Thymus (tissue), 14 donors: ENCODE results near the gene TRIM64. TPM values are rescaled to one million over a fixed set of nuclear protein-coding genes. Genes with fewer than 3 reads are reported as not detected.
"Not testable (repeated sequence)": the region's sequence is repeated elsewhere in the genome, so short reads cannot be mapped to it uniquely, and the experiment has no call there.

Source experiments
- DNase-seq, 9 donors: peaks; one replicate each; pipeline ENCODE4 v3.0.0-alpha.2; 2013; ENCODE audit warnings: low spot score in 9 of 9, low read depth in 6 of 9, missing footprints in 1 of 9
- H3K27ac ChIP-seq, 2 donors: one replicate each; pipeline ENCODE4 v1.5.1; 2013; ENCODE audit warnings: control low read depth in 1 of 2, low read depth in 1 of 2, low read length in 1 of 2, mild to moderate bottlenecking in 1 of 2, moderate library complexity in 1 of 2
- H3K27me3 ChIP-seq, 2 donors: one replicate each; pipeline ENCODE4 v1.5.1; 2013; ENCODE audit warnings: low read length in 1 of 2; ENCODE audit not compliant: control insufficient read depth in 2 of 2, insufficient read depth in 1 of 2
- H3K36me3 ChIP-seq, 2 donors: one replicate each; pipeline ENCODE4 v1.5.1; 2013; ENCODE audit warnings: low read length in 1 of 2, mild to moderate bottlenecking in 1 of 2, moderate library complexity in 1 of 2; ENCODE audit not compliant: control insufficient read depth in 2 of 2, insufficient read depth in 2 of 2
- H3K4me1 ChIP-seq, 2 donors: one replicate each; pipeline ENCODE4 v1.5.1; 2013; ENCODE audit warnings: low read length in 2 of 2; ENCODE audit not compliant: control insufficient read depth in 2 of 2, insufficient read depth in 2 of 2
- H3K4me3 ChIP-seq, 2 donors: one replicate each; pipeline ENCODE4 v1.5.1; 2013; ENCODE audit warnings: low read length in 2 of 2, control low read depth in 1 of 2, mild to moderate bottlenecking in 1 of 2
- H3K9me3 ChIP-seq, 2 donors: one replicate each; pipeline ENCODE4 v1.5.1; 2013; ENCODE audit warnings: low read length in 1 of 2, mild to moderate bottlenecking in 1 of 2; ENCODE audit not compliant: control insufficient read depth in 2 of 2, insufficient read depth in 1 of 2
- WGBS: extraction: QIAGEN DNeasy Blood & Tissue Kit; methylation state at CpG from one replicate; pipeline ENCODE4 v1.1.7; 2013; 5-methylcytosine and 5-hydroxymethylcytosine counted together
- long read RNA-seq, 10 donors: transcript quantifications; one replicate each; lab custom pipeline, GENCODE V29; 2026
- polyA plus RNA-seq: library from polyadenylated mRNA; stranded (reverse); fragments of 200-250 nt; gene quantifications from one replicate; pipeline ENCODE4 v1.2.3, GENCODE V29; 2013
- total RNA-seq: library from RNA; stranded (reverse); fragments of 120-200 nt; gene quantifications from one replicate; pipeline ENCODE4 v1.2.4, GENCODE V29; 2013
- donor health status: healthy.

The TRIM64 gene, protein sequence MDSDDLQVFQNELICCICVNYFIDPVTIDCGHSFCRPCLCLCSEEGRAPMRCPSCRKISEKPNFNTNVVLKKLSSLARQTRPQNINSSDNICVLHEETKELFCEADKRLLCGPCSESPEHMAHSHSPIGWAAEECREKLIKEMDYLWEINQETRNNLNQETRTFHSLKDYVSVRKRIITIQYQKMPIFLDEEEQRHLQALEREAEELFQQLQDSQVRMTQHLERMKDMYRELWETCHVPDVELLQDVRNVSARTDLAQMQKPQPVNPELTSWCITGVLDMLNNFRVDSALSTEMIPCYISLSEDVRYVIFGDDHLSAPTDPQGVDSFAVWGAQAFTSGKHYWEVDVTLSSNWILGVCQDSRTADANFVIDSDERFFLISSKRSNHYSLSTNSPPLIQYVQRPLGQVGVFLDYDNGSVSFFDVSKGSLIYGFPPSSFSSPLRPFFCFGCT
- total RNA-seq (not detected), polyA plus RNA-seq (not detected)
- long read RNA-seq, donor 1: 0 reads
- long read RNA-seq, donor 2: 0 reads
- long read RNA-seq, donor 3: 0 reads
- long read RNA-seq, donor 4: 0 reads
- long read RNA-seq, donor 5: 0 reads
- long read RNA-seq, donor 6: 0 reads
- long read RNA-seq, donor 7: 0 reads
- long read RNA-seq, donor 8: 0 reads
- long read RNA-seq, donor 9: 0 reads
- long read RNA-seq, donor 10: 0 reads

DNA sequence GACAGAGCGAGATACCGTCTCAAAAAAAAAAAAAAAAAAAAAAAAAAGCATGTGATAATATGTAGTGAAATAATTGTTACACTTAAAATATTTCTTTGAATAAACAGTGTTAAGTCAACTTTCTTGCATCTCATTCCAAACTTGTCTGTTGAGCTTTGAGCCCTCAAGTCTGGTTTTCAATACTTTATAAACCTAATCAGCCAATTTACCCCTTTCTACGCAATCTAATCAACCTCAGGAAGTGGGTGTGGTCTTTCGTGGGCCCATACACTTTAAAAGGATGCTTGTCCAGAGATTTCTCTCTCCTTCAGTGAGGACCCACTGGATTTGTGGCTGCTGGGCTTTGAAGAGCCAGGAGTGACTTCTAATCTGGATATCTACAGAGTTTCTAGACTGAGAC is at the start of gene TRIM64:
TSS of gene TRIM64 (plus strand) at position 301 of the 400 bp plus-strand sequence. CDS start 2,467 bp downstream, outside the sequence.
- not testable (repeated sequence) for H3K36me3 ChIP-seq, H3K4me3 ChIP-seq, H3K9me3 ChIP-seq, H3K27me3 ChIP-seq, DNase-seq, H3K27ac ChIP-seq, H3K4me1 ChIP-seq
- WGBS: no CpG with 5 or more reads among the region's 4 CpGs

GRCh38 chr11:89922195-89922660 is 43.6 kb upstream of the TRIM64 start, which contains the start of gene TRIM49D1:
TRIM49D1 (minus strand) TSS chr11:89922245; CDS start chr11:89917710, 4,535 bp downstream.
- H3K4me1 ChIP-seq: no peaks in the 10 kb centered on the region
- DNase-seq: no peak
- no peaks in the 10 kb centered on the region for H3K9me3 ChIP-seq
- no peak within 1 kb of the TSS for H3K27ac ChIP-seq
- no peaks in the 10 kb centered on the region for H3K27me3 ChIP-seq
- H3K36me3 ChIP-seq: no peaks in the 10 kb centered on the region
- H3K4me3 ChIP-seq: no peak within 1 kb of the TSS
- 63% methylated on average over 3 of the region's 3 CpGs for WGBS

DNA sequence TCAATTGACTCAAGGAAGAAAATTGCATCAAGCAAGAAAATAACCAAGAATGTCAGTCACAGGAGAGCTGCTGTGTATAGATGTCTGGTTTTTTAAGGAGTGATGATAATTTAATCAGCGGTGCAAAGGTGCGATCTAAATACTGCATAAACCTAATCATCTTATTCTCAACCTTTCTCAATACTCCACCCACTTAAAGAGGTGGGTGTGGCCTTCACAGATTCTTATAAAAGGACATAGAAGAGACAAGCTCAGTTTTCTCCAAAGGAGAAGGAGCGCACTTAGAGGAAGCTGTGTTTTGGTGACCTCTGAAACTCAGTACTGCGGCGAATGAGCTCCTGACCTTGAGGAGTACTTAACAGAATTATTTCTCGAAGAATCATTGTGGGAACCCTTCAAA is 42.1 kb upstream of the TRIM64 start, which contains the start of gene TRIM49D2:
TSS of gene TRIM49D2 (plus strand) at position 301 of the 400 bp plus-strand sequence. CDS start 2,698 bp downstream, outside the sequence.
- H3K36me3 ChIP-seq, DNase-seq, H3K9me3 ChIP-seq, H3K4me3 ChIP-seq, H3K27me3 ChIP-seq, H3K4me1 ChIP-seq, H3K27ac ChIP-seq: not testable (repeated sequence)
- 98% methylated on average over 2 of the region's 6 CpGs for WGBS

GRCh38 chr11:89960833-89961232 is 5.0 kb upstream of the TRIM64 start:
- 97% methylated on average over 3 of the region's 6 CpGs for WGBS
- not testable (repeated sequence) for DNase-seq, H3K36me3 ChIP-seq, H3K4me3 ChIP-seq, H3K27ac ChIP-seq, H3K27me3 ChIP-seq, H3K4me1 ChIP-seq, H3K9me3 ChIP-seq

Other genes starting within 250 kb of the TRIM64 start
- gene TRIM49, start 157.5 kb upstream of the TRIM64 start, total RNA-seq: 0.09 TPM
- 0.09 TPM for gene TRIM49, start 157.5 kb upstream of the TRIM64 start, polyA plus RNA-seq
- gene TRIM64B, start 87.5 kb upstream of the TRIM64 start, total RNA-seq: not detected
- gene TRIM64B, start 87.5 kb upstream of the TRIM64 start, polyA plus RNA-seq: 0.02 TPM
- gene TRIM49D1, start 43.8 kb upstream of the TRIM64 start, total RNA-seq: not detected
- gene TRIM49D1, start 43.8 kb upstream of the TRIM64 start, polyA plus RNA-seq: not detected
- gene TRIM49D2, start 42.0 kb upstream of the TRIM64 start, total RNA-seq: not detected
- gene TRIM49D2, start 42.0 kb upstream of the TRIM64 start, polyA plus RNA-seq: 0.23 TPM
- gene TRIM49C, start 65.1 kb downstream of the TRIM64 start, total RNA-seq: not detected
- gene TRIM49C, start 65.1 kb downstream of the TRIM64 start, polyA plus RNA-seq: 0.16 TPM
- gene UBTFL1, start 119.9 kb downstream of the TRIM64 start, total RNA-seq: not detected
- gene UBTFL1, start 119.9 kb downstream of the TRIM64 start, polyA plus RNA-seq: not detected
- gene NAALAD2, start 168.6 kb downstream of the TRIM64 start, total RNA-seq: 0.47 TPM
- 0.23 TPM for gene NAALAD2, start 168.6 kb downstream of the TRIM64 start, polyA plus RNA-seq